Measurements from ENCODE around the gene TMEM245. TPM values are rescaled to one million over a fixed set of nuclear protein-coding genes. Genes with fewer than 3 reads are reported as not detected.

The TMEM245 gene
- total and polyA plus RNA-seq, 2 donors (not counting 3 experiments of a cell fraction or from before 2014, with no cell fraction given): 44.2 to 48.0 TPM

DNA sequence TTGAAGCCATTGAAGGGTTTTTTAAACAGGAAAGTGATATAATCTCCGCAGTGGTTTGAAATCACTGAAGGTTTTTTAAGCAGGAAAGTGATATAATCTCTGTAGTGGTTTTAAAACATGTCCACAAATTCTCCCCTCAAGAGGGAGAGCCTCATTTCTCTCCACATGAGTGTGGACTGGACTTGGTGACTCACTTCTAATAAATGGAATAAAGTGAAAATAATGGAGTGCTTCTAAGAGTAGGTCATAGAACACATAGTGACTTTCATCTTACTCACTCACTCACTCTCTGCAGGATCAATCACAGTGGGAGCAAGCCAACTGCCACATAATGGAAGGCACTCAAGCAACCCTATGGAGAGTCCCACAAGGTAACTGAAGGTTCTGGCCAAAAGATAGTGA is 118.5 kb downstream of the TMEM245 start:
- Histone ChIP-seq H3K9ac (replicated peaks; ENCODE audit: extremely low read depth, insufficient read depth, low read length) (no peak overlapping the region), H3K27me3 (ENCODE audit: control insufficient read depth in 2 of 2, insufficient read depth in 2 of 2, low read length in 2 of 2) (no peaks in the 10 kb centered on the region), H4K20me1 (replicated peaks; ENCODE audit: control insufficient read depth, extremely low read depth, insufficient read depth, low read length) (no peaks in the 10 kb centered on the region), H3K27ac (ENCODE audit: insufficient read depth, low read depth, low read length) (no peak overlapping the region), H3K4me2 (ENCODE audit: insufficient read depth, low read length) (peak overlapping the region; percentile 19), H3K4me1 (ENCODE audit: control insufficient read depth, extremely low read depth, insufficient read depth, low read length) (peaks cover 18% of the 10 kb centered on the region), H3K9me3 (replicated peaks; ENCODE audit: control insufficient read depth, insufficient read depth, low read length) (no peaks in the 10 kb centered on the region), H3K36me3 (ENCODE audit: control insufficient read depth in 2 of 2, extremely low read depth in 1 of 2, insufficient read depth in 2 of 2, low read length in 2 of 2) (no peaks in the 10 kb centered on the region), H2AFZ (ENCODE audit: low read depth, low read length) (no peak overlapping the region), H3K79me2 (ENCODE audit: control insufficient read depth, insufficient read depth, low read length) (peaks cover 75% of the 10 kb centered on the region), H3K9me1 (replicated peaks; ENCODE audit: control insufficient read depth, extremely low read depth, insufficient read depth, low read length) (no peaks in the 10 kb centered on the region), H3K4me3 (replicated peaks in 1 of 3; ENCODE audit: insufficient read depth in 1 of 3, low read depth in 1 of 3, low read length in 3 of 3) (no peak overlapping the region)
- FAIRE-seq: peak; percentile 62
- DNase-seq (ENCODE audit: low read depth, low spot score): peak; percentile 62
- intact Hi-C loops (cut with micrococcal nuclease): no loop called here
- POLR2A ChIA-PET: no interaction called here
- dilution Hi-C loops (cut with MboI; ENCODE audit: extremely low pct_ligation_motif_present, low sequenced_read_pairs): no loop called here
- CTCF ChIA-PET: interaction anchor here (1.5 kb wide), 1 partner anchor 10 kb away, joined by 3 read pairs; no protein-coding TSS in a partner anchor
- BruUV-seq (replicated peaks): no TSS peak
- no peak for TF ChIP-seq POLR2A (IDR thresholded peaks at IDR 0.05; ENCODE audit: low read depth, low read length)
- TF ChIP-seq MYC (IDR thresholded peaks at IDR 0.05; ENCODE audit: low read depth, low read length): no peak
- peak; percentile 8 for TF ChIP-seq JUN (IDR thresholded peaks at IDR 0.05; ENCODE audit: borderline replicate concordance, insufficient read depth, insufficient read length, low read depth)
- no peak for TF ChIP-seq EZH2 (IDR thresholded peaks at IDR 0.05; ENCODE audit: borderline replicate concordance, low read depth, low read length, severe bottlenecking)
- TF ChIP-seq, protein P1, sequence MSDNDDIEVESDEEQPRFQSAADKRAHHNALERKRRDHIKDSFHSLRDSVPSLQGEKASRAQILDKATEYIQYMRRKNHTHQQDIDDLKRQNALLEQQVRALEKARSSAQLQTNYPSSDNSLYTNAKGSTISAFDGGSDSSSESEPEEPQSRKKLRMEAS (IDR thresholded peaks at IDR 0.05; ENCODE audit: insufficient read depth, insufficient read length): no peak
- peak; percentile 83 for TF ChIP-seq GATA2 (IDR thresholded peaks at IDR 0.05; ENCODE audit: insufficient read depth, insufficient read length, low read depth, low read length)
- TF ChIP-seq, protein P2, sequence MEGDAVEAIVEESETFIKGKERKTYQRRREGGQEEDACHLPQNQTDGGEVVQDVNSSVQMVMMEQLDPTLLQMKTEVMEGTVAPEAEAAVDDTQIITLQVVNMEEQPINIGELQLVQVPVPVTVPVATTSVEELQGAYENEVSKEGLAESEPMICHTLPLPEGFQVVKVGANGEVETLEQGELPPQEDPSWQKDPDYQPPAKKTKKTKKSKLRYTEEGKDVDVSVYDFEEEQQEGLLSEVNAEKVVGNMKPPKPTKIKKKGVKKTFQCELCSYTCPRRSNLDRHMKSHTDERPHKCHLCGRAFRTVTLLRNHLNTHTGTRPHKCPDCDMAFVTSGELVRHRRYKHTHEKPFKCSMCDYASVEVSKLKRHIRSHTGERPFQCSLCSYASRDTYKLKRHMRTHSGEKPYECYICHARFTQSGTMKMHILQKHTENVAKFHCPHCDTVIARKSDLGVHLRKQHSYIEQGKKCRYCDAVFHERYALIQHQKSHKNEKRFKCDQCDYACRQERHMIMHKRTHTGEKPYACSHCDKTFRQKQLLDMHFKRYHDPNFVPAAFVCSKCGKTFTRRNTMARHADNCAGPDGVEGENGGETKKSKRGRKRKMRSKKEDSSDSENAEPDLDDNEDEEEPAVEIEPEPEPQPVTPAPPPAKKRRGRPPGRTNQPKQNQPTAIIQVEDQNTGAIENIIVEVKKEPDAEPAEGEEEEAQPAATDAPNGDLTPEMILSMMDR (IDR thresholded peaks at IDR 0.05; ENCODE audit: extremely low read depth in 1 of 2, insufficient read depth in 1 of 2, low read depth in 1 of 2, low read length in 2 of 2): no peak
- no peak for TF ChIP-seq POLR2AphosphoS5 (IDR thresholded peaks at IDR 0.05; ENCODE audit: insufficient read depth, low read depth, low read length)
- peak; percentile 86 for TF ChIP-seq FOS (IDR thresholded peaks at IDR 0.05; ENCODE audit: borderline replicate concordance, insufficient read depth, low read length)
